Measurements from ENCODE around the gene PDE4D. TPM values are rescaled to one million over a fixed set of nuclear protein-coding genes. Genes with fewer than 3 reads are reported as not detected.

Gene PDE4D
- total RNA-seq, 1 donor: 12.7 TPM

GRCh38 chr5:59236448-59236847 lies 657.1 kb downstream of the PDE4D start:
- DNase-seq (ENCODE audit: low read depth): no peak
- no peak for TF ChIP-seq CTCF (IDR thresholded peaks at IDR 0.05; ENCODE audit: insufficient read depth, low read length)
- H3K4me3 ChIP-seq (ENCODE audit: low read depth, low read length): no peak overlapping the region

- no peak for TF ChIP-seq CTCF (IDR thresholded peaks at IDR 0.05; ENCODE audit: insufficient read depth, low read length)
Measured at GRCh38 chr5:59234236-59234635, 659.3 kb downstream of the PDE4D start.

GRCh38 chr5:59231221-59231931 lies 662.1 kb downstream of the PDE4D start:
- H3K4me3 ChIP-seq (ENCODE audit: low read depth, low read length): no peak overlapping the region
- DNase-seq (ENCODE audit: low read depth): no peak
- no peak for TF ChIP-seq CTCF (IDR thresholded peaks at IDR 0.05; ENCODE audit: insufficient read depth, low read length)

More at GRCh38 chr5:59234236-59234635, 659.3 kb downstream of the PDE4D start:
- no peak for DNase-seq (ENCODE audit: low read depth)
- H3K4me3 ChIP-seq (ENCODE audit: low read depth, low read length): no peak overlapping the region

- H3K4me3 ChIP-seq (ENCODE audit: low read depth, low read length): no peak overlapping the region
- peak; percentile 9 for DNase-seq (ENCODE audit: low read depth)
- TF ChIP-seq CTCF (IDR thresholded peaks at IDR 0.05; ENCODE audit: insufficient read depth, low read length): no peak
Measured at GRCh38 chr5:59222687-59223511, 670.6 kb downstream of the PDE4D start.

GRCh38 chr5:59221769-59222168 lies 671.8 kb downstream of the PDE4D start:
- no peak for TF ChIP-seq CTCF (IDR thresholded peaks at IDR 0.05; ENCODE audit: insufficient read depth, low read length)
- no peak overlapping the region for H3K4me3 ChIP-seq (ENCODE audit: low read depth, low read length)
- DNase-seq (ENCODE audit: low read depth): no peak

- peak; percentile 15 for DNase-seq (ENCODE audit: low read depth)
- TF ChIP-seq CTCF (IDR thresholded peaks at IDR 0.05; ENCODE audit: insufficient read depth, low read length): peak; percentile 32
- H3K4me3 ChIP-seq (ENCODE audit: low read depth, low read length): no peak overlapping the region
Measured at GRCh38 chr5:59218424-59219045, 675.0 kb downstream of the PDE4D start.

Data from fibroblast of the aortic adventitia (primary cell).